ENCODE results near the gene OOEP. TPM values are rescaled to one million over a fixed set of nuclear protein-coding genes. Genes with fewer than 3 reads are reported as not detected.

OOEP gene
- total RNA-seq, 1 experiment from 2014 or later: 1.1 TPM

DNA sequence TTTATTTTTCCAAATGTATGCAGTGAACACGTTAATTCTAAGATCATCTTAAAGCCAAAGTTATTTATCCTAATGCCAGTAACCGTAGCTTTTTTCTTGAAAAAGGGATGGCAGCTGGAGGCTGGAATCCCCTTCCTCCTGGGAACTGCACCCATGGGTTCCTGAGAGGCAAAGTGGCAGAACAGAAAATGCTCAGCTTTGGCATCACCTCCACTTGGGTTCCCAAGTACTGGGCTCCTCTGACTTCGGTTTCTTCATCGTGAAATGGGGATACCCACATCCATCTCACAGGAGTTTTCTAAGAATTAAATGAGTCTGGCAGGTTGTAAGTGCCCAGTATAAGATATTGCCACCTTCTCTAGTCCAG is 18.7 kb upstream of the OOEP start (continued):
- TF ChIP-seq EMX1 (CRISPR knock-in tag; IDR thresholded peaks at IDR 0.05): no peak
- TF ChIP-seq, protein P1, sequence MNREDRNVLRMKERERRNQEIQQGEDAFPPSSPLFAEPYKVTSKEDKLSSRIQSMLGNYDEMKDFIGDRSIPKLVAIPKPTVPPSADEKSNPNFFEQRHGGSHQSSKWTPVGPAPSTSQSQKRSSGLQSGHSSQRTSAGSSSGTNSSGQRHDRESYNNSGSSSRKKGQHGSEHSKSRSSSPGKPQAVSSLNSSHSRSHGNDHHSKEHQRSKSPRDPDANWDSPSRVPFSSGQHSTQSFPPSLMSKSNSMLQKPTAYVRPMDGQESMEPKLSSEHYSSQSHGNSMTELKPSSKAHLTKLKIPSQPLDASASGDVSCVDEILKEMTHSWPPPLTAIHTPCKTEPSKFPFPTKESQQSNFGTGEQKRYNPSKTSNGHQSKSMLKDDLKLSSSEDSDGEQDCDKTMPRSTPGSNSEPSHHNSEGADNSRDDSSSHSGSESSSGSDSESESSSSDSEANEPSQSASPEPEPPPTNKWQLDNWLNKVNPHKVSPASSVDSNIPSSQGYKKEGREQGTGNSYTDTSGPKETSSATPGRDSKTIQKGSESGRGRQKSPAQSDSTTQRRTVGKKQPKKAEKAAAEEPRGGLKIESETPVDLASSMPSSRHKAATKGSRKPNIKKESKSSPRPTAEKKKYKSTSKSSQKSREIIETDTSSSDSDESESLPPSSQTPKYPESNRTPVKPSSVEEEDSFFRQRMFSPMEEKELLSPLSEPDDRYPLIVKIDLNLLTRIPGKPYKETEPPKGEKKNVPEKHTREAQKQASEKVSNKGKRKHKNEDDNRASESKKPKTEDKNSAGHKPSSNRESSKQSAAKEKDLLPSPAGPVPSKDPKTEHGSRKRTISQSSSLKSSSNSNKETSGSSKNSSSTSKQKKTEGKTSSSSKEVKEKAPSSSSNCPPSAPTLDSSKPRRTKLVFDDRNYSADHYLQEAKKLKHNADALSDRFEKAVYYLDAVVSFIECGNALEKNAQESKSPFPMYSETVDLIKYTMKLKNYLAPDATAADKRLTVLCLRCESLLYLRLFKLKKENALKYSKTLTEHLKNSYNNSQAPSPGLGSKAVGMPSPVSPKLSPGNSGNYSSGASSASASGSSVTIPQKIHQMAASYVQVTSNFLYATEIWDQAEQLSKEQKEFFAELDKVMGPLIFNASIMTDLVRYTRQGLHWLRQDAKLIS (CRISPR knock-in tag; IDR thresholded peaks at IDR 0.05; ENCODE audit: borderline replicate concordance): no peak
- TF ChIP-seq NR2C2 (CRISPR knock-in tag; IDR thresholded peaks at IDR 0.05): no peak
- TF ChIP-seq ZNF423 (CRISPR knock-in tag; IDR thresholded peaks at IDR 0.05): no peak
- no peak for TF ChIP-seq FOXK1 (CRISPR knock-in tag; IDR thresholded peaks at IDR 0.05)
- TF ChIP-seq IRF2 (CRISPR knock-in tag; IDR thresholded peaks at IDR 0.05; ENCODE audit: borderline replicate concordance, low read depth): no peak
- TF ChIP-seq ZNF219 (CRISPR knock-in tag; IDR thresholded peaks at IDR 0.05; ENCODE audit: borderline replicate concordance): no peak
- TF ChIP-seq, protein P2, sequence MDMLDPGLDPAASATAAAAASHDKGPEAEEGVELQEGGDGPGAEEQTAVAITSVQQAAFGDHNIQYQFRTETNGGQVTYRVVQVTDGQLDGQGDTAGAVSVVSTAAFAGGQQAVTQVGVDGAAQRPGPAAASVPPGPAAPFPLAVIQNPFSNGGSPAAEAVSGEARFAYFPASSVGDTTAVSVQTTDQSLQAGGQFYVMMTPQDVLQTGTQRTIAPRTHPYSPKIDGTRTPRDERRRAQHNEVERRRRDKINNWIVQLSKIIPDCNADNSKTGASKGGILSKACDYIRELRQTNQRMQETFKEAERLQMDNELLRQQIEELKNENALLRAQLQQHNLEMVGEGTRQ (CRISPR knock-in tag; IDR thresholded peaks at IDR 0.05): no peak
- TF ChIP-seq, protein P3, sequence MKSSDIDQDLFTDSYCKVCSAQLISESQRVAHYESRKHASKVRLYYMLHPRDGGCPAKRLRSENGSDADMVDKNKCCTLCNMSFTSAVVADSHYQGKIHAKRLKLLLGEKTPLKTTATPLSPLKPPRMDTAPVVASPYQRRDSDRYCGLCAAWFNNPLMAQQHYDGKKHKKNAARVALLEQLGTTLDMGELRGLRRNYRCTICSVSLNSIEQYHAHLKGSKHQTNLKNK (CRISPR knock-in tag; IDR thresholded peaks at IDR 0.05): no peak
- TF ChIP-seq ZBTB21 (CRISPR knock-in tag; IDR thresholded peaks at IDR 0.05; ENCODE audit: borderline replicate concordance): no peak
- no peak for TF ChIP-seq ZNF232 (CRISPR knock-in tag; IDR thresholded peaks at IDR 0.05)
- TF ChIP-seq GRHL2 (CRISPR knock-in tag; IDR thresholded peaks at IDR 0.05; ENCODE audit: insufficient replicate concordance, severe bottlenecking): no peak

DNA sequence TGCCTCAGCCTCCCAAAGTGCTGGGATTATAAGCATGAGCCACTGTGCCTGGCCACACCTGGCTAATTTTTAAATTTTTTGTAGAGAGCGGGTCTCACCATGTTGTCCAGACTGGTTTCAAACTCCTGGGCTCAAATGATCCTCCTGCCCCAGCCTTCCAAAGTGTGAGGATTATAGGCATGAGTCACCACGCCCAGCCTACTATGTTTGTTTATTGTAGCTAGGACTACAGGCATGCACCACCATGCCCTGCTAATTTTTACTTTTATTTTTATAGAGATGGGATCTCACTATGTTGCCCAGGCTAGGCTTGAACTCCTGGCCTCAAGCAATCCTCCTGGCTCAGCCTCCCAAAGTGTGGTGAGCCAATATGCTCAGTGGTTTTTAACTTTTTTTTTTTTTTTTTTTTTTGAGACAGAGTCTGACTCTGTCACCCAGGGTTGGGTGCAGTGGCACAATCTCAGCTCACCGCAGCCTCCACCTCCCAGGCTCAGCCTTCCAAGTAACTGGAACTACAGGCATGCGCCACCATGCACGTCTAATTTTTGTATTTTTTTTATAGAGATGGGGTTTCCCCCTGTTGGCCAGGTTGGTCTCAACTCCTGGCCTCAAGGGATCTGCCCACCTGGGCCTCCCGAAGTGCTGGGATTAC is 12.9 kb upstream of the OOEP start:
- DNase-seq (ENCODE audit: low spot score): no peak
- no peaks in the 10 kb centered on the region for H3K9me3 Mint-ChIP-seq
- H3K27me3 Mint-ChIP-seq (ENCODE audit: low read depth): no peaks in the 10 kb centered on the region
- H3K4me1 Mint-ChIP-seq: no peaks in the 10 kb centered on the region
- ChIA-PET POLR2A (interaction anchor here (0.6 kb wide), 1 partner anchor 45 kb away, joined by 5 read pairs; no protein-coding TSS in a partner anchor), CTCF (no interaction called here)
- H3K36me3 Mint-ChIP-seq: no peaks in the 10 kb centered on the region
- no peak for ATAC-seq
- no peak overlapping the region for H3K27ac Mint-ChIP-seq
- TF ChIP-seq OVOL2 (CRISPR knock-in tag; IDR thresholded peaks at IDR 0.05; ENCODE audit: borderline replicate concordance): no peak
- TF ChIP-seq, protein P4, sequence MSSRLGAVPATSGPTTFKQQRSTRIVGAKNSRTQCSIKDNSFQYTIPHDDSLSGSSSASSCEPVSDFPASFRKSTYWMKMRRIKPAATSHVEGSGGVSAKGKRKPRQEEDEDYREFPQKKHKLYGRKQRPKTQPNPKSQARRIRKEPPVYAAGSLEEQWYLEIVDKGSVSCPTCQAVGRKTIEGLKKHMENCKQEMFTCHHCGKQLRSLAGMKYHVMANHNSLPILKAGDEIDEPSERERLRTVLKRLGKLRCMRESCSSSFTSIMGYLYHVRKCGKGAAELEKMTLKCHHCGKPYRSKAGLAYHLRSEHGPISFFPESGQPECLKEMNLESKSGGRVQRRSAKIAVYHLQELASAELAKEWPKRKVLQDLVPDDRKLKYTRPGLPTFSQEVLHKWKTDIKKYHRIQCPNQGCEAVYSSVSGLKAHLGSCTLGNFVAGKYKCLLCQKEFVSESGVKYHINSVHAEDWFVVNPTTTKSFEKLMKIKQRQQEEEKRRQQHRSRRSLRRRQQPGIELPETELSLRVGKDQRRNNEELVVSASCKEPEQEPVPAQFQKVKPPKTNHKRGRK (CRISPR knock-in tag; IDR thresholded peaks at IDR 0.05; ENCODE audit: borderline replicate concordance): no peak
- no peak for TF ChIP-seq ZNF416 (CRISPR knock-in tag; IDR thresholded peaks at IDR 0.05)
- TF ChIP-seq, protein P5, sequence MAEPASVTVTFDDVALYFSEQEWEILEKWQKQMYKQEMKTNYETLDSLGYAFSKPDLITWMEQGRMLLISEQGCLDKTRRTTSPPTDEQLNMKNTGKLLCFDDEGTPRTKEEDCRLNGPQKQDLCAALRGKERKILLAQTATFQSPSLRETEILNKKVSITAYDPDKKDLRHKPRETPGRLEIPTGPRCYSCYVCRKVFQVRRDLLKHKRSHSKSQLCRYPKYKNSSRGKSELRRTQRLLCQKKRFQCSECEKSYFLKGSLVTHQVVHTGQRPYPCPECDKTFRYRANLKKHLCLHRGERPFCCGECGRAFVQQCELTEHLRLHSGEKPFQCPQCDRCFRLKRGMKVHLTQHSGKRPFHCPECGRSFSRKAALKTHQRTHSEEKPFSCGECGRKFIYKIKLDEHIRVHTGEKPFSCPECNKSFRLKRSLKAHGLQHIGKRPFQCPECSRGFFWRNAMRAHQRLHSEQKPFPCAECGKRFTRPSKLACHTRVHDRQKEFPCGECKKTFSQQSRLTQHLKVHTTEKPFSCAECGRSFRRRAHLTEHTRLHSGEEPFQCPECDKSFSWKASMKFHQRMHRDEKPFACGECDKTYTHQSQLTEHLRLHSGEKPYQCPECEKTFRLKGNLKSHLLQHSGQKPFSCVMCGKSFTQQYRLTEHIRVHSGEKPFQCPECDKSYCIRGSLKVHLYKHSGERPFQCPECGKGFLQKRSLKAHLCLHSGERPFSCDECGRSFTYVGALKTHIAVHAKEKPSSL (CRISPR knock-in tag; conservative IDR thresholded peaks at IDR 0.05): no peak
- TF ChIP-seq MXD4 (CRISPR knock-in tag; IDR thresholded peaks at IDR 0.05; ENCODE audit: borderline replicate concordance): no peak
- no peak for TF ChIP-seq NR3C1 (CRISPR knock-in tag; conservative IDR thresholded peaks at IDR 0.05; ENCODE audit: low read depth)
- TF ChIP-seq, protein P1 (CRISPR knock-in tag; IDR thresholded peaks at IDR 0.05; ENCODE audit: borderline replicate concordance): no peak
- TF ChIP-seq ATF1 (CRISPR knock-in tag; IDR thresholded peaks at IDR 0.05): no peak
- TF ChIP-seq, protein P6, sequence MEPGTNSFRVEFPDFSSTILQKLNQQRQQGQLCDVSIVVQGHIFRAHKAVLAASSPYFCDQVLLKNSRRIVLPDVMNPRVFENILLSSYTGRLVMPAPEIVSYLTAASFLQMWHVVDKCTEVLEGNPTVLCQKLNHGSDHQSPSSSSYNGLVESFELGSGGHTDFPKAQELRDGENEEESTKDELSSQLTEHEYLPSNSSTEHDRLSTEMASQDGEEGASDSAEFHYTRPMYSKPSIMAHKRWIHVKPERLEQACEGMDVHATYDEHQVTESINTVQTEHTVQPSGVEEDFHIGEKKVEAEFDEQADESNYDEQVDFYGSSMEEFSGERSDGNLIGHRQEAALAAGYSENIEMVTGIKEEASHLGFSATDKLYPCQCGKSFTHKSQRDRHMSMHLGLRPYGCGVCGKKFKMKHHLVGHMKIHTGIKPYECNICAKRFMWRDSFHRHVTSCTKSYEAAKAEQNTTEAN (CRISPR knock-in tag; IDR thresholded peaks at IDR 0.05): no peak
- TF ChIP-seq FOXK1 (CRISPR knock-in tag; IDR thresholded peaks at IDR 0.05): no peak
- no peak overlapping the region for H3K4me3 Mint-ChIP-seq

All from WTC11 (cell line).